RWPE1 (cell line): ENCODE results near the gene GALNT18.
A peak's percentile ranks its signal among the peaks of the same experiment; 100 is the strongest.

Experiments
- CTCF ChIA-PET: fragments of 350-600 bp; sonication (Branson Sonifier 250); formaldehyde crosslinking; extraction: SDS; loops from one replicate; lab custom pipeline; 2021; lab: Yijun Ruan, JAX
- POLR2A ChIA-PET: fragments of 400-600 bp; formaldehyde crosslinking; extraction: SDS; loops from one replicate; lab custom pipeline; 2020; ENCODE audit warnings: antibody characterized with exemption; ENCODE audit not compliant: low non-redundant PET; lab: Yijun Ruan, JAX
- DNase-seq: peaks from one replicate; pipeline ENCODE4 v3.0.0; 2012; ENCODE audit warnings: low spot score
- H3K27ac ChIP-seq: fragments of 450-650 bp; 2 replicates; pipeline ENCODE4 v1.5.1; 2017
- CTCF ChIP-seq: fragments of 450-650 bp; conservative IDR thresholded peaks from 2 replicates; pipeline ENCODE4 v1.5.1; 2017; ENCODE audit warnings: low read depth, mild to moderate bottlenecking

Gene GALNT18

GRCh38 chr11:11571893-11572292 is 49.9 kb downstream of the GALNT18 start:
- no peak overlapping the region for H3K27ac ChIP-seq
- ChIA-PET CTCF (interaction anchor here (0.6 kb wide), 1 partner anchor 859 kb away, joined by 3 read pairs; no protein-coding TSS in a partner anchor), POLR2A (no interaction called here)
- DNase-seq, result no peak
- TF ChIP-seq CTCF, result no peak

- TF ChIP-seq CTCF, result no peak
- CTCF ChIA-PET, result no interaction called here
- POLR2A ChIA-PET, result no interaction called here
- no peak for DNase-seq
- no peak overlapping the region for H3K27ac ChIP-seq
These were observed 51.0 kb downstream of the GALNT18 start for GRCh38 chr11:11570823-11571222.

- peak overlapping the region; percentile 52 for H3K27ac ChIP-seq
- CTCF ChIA-PET, result interaction anchor here (0.5 to 1.9 kb wide), 3 partner anchors 52 to 264 kb away, joined by 3 to 6 read pairs (median 3); partner anchors contain the start of gene GALNT18
- peak; percentile 36 for DNase-seq
- POLR2A ChIA-PET, result no interaction called here
- TF ChIP-seq CTCF, result no peak
These were observed 51.8 kb downstream of the GALNT18 start for GRCh38 chr11:11569936-11570491.

GRCh38 chr11:11568651-11569229 is 53.1 kb downstream of the GALNT18 start:
- no peak for TF ChIP-seq CTCF
- POLR2A ChIA-PET, result no interaction called here
- H3K27ac ChIP-seq, result peak overlapping the region; percentile 57
- CTCF ChIA-PET, result interaction anchor here (0.6 to 1.9 kb wide), 2 partner anchors 24 to 53 kb away, joined by 4 to 6 read pairs; partner anchors contain the start of gene GALNT18
- no peak for DNase-seq

- peak overlapping the region; percentile 57 for H3K27ac ChIP-seq
- peak; percentile 53 for DNase-seq
- ChIA-PET POLR2A (no interaction called here), CTCF (interaction anchor here (1.9 kb wide), 1 partner anchor 54 kb away, joined by 6 read pairs; the partner anchor contains the start of gene GALNT18)
- TF ChIP-seq CTCF, result no peak
These were observed 53.7 kb downstream of the GALNT18 start for GRCh38 chr11:11567936-11568650.

GRCh38 chr11:11565636-11566035 is 56.2 kb downstream of the GALNT18 start:
- ChIA-PET POLR2A (no interaction called here), CTCF (no interaction called here)
- DNase-seq, result no peak
- no peak for TF ChIP-seq CTCF
- H3K27ac ChIP-seq, result no peak overlapping the region
